Left lung (tissue), 10 donors: Measurements from ENCODE around the gene WWC2. TPM values are rescaled to one million over a fixed set of nuclear protein-coding genes. Genes with fewer than 3 reads are reported as not detected.
"Not testable (repeated sequence)": the region's sequence is repeated elsewhere in the genome, so short reads cannot be mapped to it uniquely, and the experiment has no call there.

ENCODE experiments used
- ATAC-seq: fragments of 200-7000 bp; cut with Tn5 transposase; one replicate; pipeline ENCODE4 v1.9.1; 2020; ENCODE audit warnings: moderate library complexity
- DNase-seq, 4 donors: peaks; one replicate each; pipeline ENCODE4 v3.0.0-alpha.2; 2013 to 2020
- H3K27ac ChIP-seq, 2 donors: fragments of 200-600 bp; sonication (generic) in 1 of 2; one replicate each; pipeline versions ENCODE4 v1.5.0 to v1.8.0; 2020 to 2021
- H3K27me3 ChIP-seq, 2 donors: fragments of 200-600 bp; sonication (generic) in 1 of 2; one replicate each; pipeline versions ENCODE4 v1.5.0 to v1.8.0; 2020 to 2021
- H3K36me3 ChIP-seq, 2 donors: fragments of 200-600 bp; sonication (generic) in 1 of 2; one replicate each; pipeline versions ENCODE4 v1.5.0 to v1.8.0; 2020 to 2021
- H3K4me1 ChIP-seq, 2 donors: fragments of 200-600 bp; one replicate each; pipeline ENCODE4 v1.8.0; 2021
- H3K4me3 ChIP-seq, 2 donors: fragments of 200-600 bp; sonication (generic) in 1 of 2; one replicate each; pipeline versions ENCODE4 v1.5.0 to v1.8.0; 2020 to 2021; ENCODE audit warnings: mild to moderate bottlenecking in 1 of 2
- H3K9me3 ChIP-seq, 2 donors: fragments of 200-600 bp; sonication (generic) in 1 of 2; one replicate each; pipeline versions ENCODE4 v1.5.0 to v1.8.0; 2020 to 2021
- CTCF ChIP-seq, 2 donors: fragments of 200-600 bp; sonication (generic) in 1 of 2; IDR thresholded peaks; one replicate each; pipeline versions ENCODE4 v1.5.0 to v1.8.0; 2021; ENCODE audit warnings: antibody characterized with exemption in 2 of 2
- intact Hi-C, 2 donors: fragments of 100-400 bp; cut with DNase I; formaldehyde crosslinking; loops; one replicate each; pipeline versions ENCODE4 v1.11.2 to v1.14.2; 2022
- polyA plus RNA-seq, 6 donors: library from polyadenylated mRNA; unstranded; fragments of 120-200 nt; gene quantifications; one replicate each; pipeline ENCODE4 v1.2.1, GENCODE V29; 2013; ENCODE audit not compliant: insufficient read length in 6 of 6
- total RNA-seq, 2 donors: library from RNA; stranded (reverse); fragmentation: NEBNext Ultra II Directional; extraction: Animal tissue kit (Norgen Biotek cat#: 25700); gene quantifications; one replicate each; pipeline ENCODE4 v1.2.1, GENCODE V29; 2021
- donor health status: DM: no; HTN: yes; CAD: no.
- donor health status: DM: no; HTN: no; CAD: no.

The WWC2 gene
- total and polyA plus RNA-seq, 8 donors: 39.6 to 96.9 (median 52.3) TPM

GRCh38 chr4:183147983-183148382, 48.9 kb downstream of the WWC2 start:
- Histone ChIP-seq H3K36me3 (no peaks in the 10 kb centered on the region), H3K4me3 (no peak overlapping the region), H3K9me3 (no peaks in the 10 kb centered on the region), H3K27me3 (no peaks in the 10 kb centered on the region), H3K27ac (no peak overlapping the region), H3K4me1 (peaks cover 5 to 6% of the 10 kb centered on the region in 2 donors)
- TF ChIP-seq CTCF (IDR thresholded peaks at IDR 0.05): no peak
- DNase-seq (no peak), ATAC-seq (no peak)
- intact Hi-C loops: no loop called here

- ATAC-seq (no peak), DNase-seq (no peak)
- H3K4me3 ChIP-seq: no peak overlapping the region
- H3K27me3 ChIP-seq: no peaks in the 10 kb centered on the region
- H3K4me1 ChIP-seq: peaks cover 5% of the 10 kb centered on the region in 2 donors
- intact Hi-C loops: no loop called here
- no peaks in the 10 kb centered on the region for H3K9me3 ChIP-seq
- no peak overlapping the region for H3K27ac ChIP-seq
- no peak for TF ChIP-seq CTCF (IDR thresholded peaks at IDR 0.05)
- H3K36me3 ChIP-seq: no peaks in the 10 kb centered on the region
Measured at GRCh38 chr4:183149616-183150539, 50.8 kb downstream of the WWC2 start.

GRCh38 chr4:183150664-183151063, 51.6 kb downstream of the WWC2 start:
- H3K27ac ChIP-seq, H3K4me1 ChIP-seq, H3K36me3 ChIP-seq, H3K4me3 ChIP-seq, DNase-seq, H3K9me3 ChIP-seq, intact Hi-C loops, ATAC-seq, H3K27me3 ChIP-seq: not testable (repeated sequence)

GRCh38 chr4:183152232-183152631, 53.2 kb downstream of the WWC2 start:
- H3K36me3 ChIP-seq, ATAC-seq, H3K4me3 ChIP-seq, DNase-seq, H3K27me3 ChIP-seq, H3K9me3 ChIP-seq, intact Hi-C loops, H3K4me1 ChIP-seq, H3K27ac ChIP-seq: not testable (repeated sequence)

- H3K27me3 ChIP-seq: no peaks in the 10 kb centered on the region
- H3K9me3 ChIP-seq: no peaks in the 10 kb centered on the region
- intact Hi-C loops: no loop called here
- H3K36me3 ChIP-seq: no peaks in the 10 kb centered on the region
- no peak overlapping the region for H3K27ac ChIP-seq
- ATAC-seq: peak; percentile 63
- no peaks in the 10 kb centered on the region for H3K4me1 ChIP-seq
- no peak for DNase-seq
- no peak for TF ChIP-seq CTCF (IDR thresholded peaks at IDR 0.05)
- no peak overlapping the region for H3K4me3 ChIP-seq
Measured at GRCh38 chr4:183153190-183153916, 54.3 kb downstream of the WWC2 start.

- H3K27ac ChIP-seq: peak overlapping the region in 1 of 2 donors; percentile 13
- no peaks in the 10 kb centered on the region for H3K27me3 ChIP-seq
- no peaks in the 10 kb centered on the region for H3K9me3 ChIP-seq
- DNase-seq (no peak), ATAC-seq (peak; percentile 61)
- H3K36me3 ChIP-seq: no peaks in the 10 kb centered on the region
- no peak overlapping the region for H3K4me3 ChIP-seq
- no peak for TF ChIP-seq CTCF (IDR thresholded peaks at IDR 0.05)
- intact Hi-C loops: no loop called here
- no peaks in the 10 kb centered on the region for H3K4me1 ChIP-seq
Measured at GRCh38 chr4:183154701-183155391, 55.8 kb downstream of the WWC2 start.
